Transverse colon (tissue), 4 donors: ENCODE measurements around the gene CHD6. TPM values are rescaled to one million over a fixed set of nuclear protein-coding genes. Genes with fewer than 3 reads are reported as not detected.

ENCODE experiments used
- DNase-seq: peaks from one replicate; pipeline ENCODE4 v3.0.0-alpha.2; 2019
- H3K27ac ChIP-seq, 4 donors: fragments of 200-600 bp; sonication (generic); 2 replicates each; pipeline ENCODE4 v1.5.1; 2016 to 2018; ENCODE audit warnings: inconsistent platforms in 4 of 4
- H3K27me3 ChIP-seq: fragments of 200-600 bp; sonication (generic); 2 replicates; pipeline ENCODE4 v1.5.1; 2017; ENCODE audit warnings: inconsistent platforms
- H3K36me3 ChIP-seq, 4 donors: fragments of 200-600 bp; sonication (generic); 2 replicates each; pipeline ENCODE4 v1.5.1; 2017 to 2019; ENCODE audit warnings: inconsistent platforms in 4 of 4
- H3K4me1 ChIP-seq, 4 donors: fragments of 200-600 bp; sonication (generic); 2 replicates each; pipeline ENCODE4 v1.5.1; 2017 to 2020; ENCODE audit warnings: inconsistent platforms in 4 of 4
- H3K4me3 ChIP-seq, 4 donors: fragments of 200-600 bp; sonication (generic); 1 replicate in 1 of 4; 2 replicates in 3 of 4; pipeline versions ENCODE4 v1.5.1 to v1.6.1; 2017 to 2019; ENCODE audit warnings: inconsistent platforms in 4 of 4
- H3K9me3 ChIP-seq, 2 donors: fragments of 200-600 bp; sonication (generic); 2 replicates each; pipeline ENCODE4 v1.5.1; 2017 to 2019; ENCODE audit warnings: inconsistent platforms in 2 of 2
- CTCF ChIP-seq, 5 experiments: fragments of 200-600 bp in 3 of 5; fragments of 450-650 bp in 2 of 5; sonication (generic) in 3 of 5; IDR thresholded peaks; 1 replicate in 2 of 5; 2 replicates in 3 of 5; pipeline ENCODE4 v1.5.1; 2016 to 2017; ENCODE audit warnings: antibody characterized with exemption in 5 of 5, inconsistent platforms in 3 of 5, mild to moderate bottlenecking in 2 of 5, moderate library complexity in 1 of 5
- EP300 ChIP-seq: sonication (generic); formaldehyde crosslinking; IDR thresholded peaks from one replicate; pipeline ENCODE4 v1.6.1; 2017; ENCODE audit warnings: antibody characterized with exemption, low read depth
- POLR2A ChIP-seq: fragments of 450-650 bp; IDR thresholded peaks from one replicate; pipeline ENCODE4 v1.6.1; 2016; ENCODE audit warnings: antibody characterized with exemption, mild to moderate bottlenecking, moderate library complexity
- POLR2AphosphoS5 ChIP-seq, 3 donors: sonication (generic); formaldehyde crosslinking; IDR thresholded peaks; one replicate each; pipeline ENCODE4 v1.6.1; 2016; ENCODE audit warnings: antibody characterized with exemption in 3 of 3
- WGBS, 2 donors: methylation state at CpG; one replicate each; pipeline ENCODE4 v1.1.5; 2018; ENCODE audit warnings: low coverage in 1 of 2; 5-methylcytosine and 5-hydroxymethylcytosine counted together
- in situ Hi-C, 4 donors: fragments of 200-750 bp; cut with MboI; loops; one replicate each; pipeline versions ENCODE4 v1.15.0 to v1.15.1; 2017; ENCODE audit warnings: low sequenced_read_pairs in 3 of 4, low pct_ligation_motif_present in 1 of 4, low pct_unique_long_range_greater_than_20kb in 1 of 4
- intact Hi-C: fragments of 100-400 bp; cut with DNase I; formaldehyde crosslinking; loops from one replicate; pipeline ENCODE4 v1.15.1; 2023; ENCODE audit warnings: low total_unique reads
- total RNA-seq, 4 donors: library from RNA; depleted of rRNA; stranded (reverse); fragments of >200 nt; gene quantifications; one replicate each; pipeline ENCODE4 v1.1.0, GENCODE V29; 2016

The CHD6 gene
- total RNA-seq, 4 donors from 2014 or later: 27.3 to 42.1 (median 27.9) TPM

GRCh38 chr20:41551011-41551705, 67.0 kb downstream of the CHD6 start:
- peaks cover 0 to 8% (median 2%) of the 10 kb centered on the region in 4 donors for H3K4me1 ChIP-seq
- H3K4me3 ChIP-seq: no peak overlapping the region
- 64 to 69% methylated on average over 3 of the region's 3 CpGs for WGBS, 2 donors
- H3K27me3 ChIP-seq: no peaks in the 10 kb centered on the region
- TF ChIP-seq CTCF (IDR thresholded peaks at IDR 0.05): no peak
- TF ChIP-seq EP300: no peak
- no peak for TF ChIP-seq POLR2A
- no peak for TF ChIP-seq POLR2AphosphoS5 (IDR thresholded peaks at IDR 0.05)
- in situ Hi-C loops: no loop called here
- DNase-seq: no peak
- peaks cover 0 to 4% (median 0%) of the 10 kb centered on the region in 4 donors for H3K36me3 ChIP-seq
- intact Hi-C loops: no loop called here
- no peak overlapping the region for H3K27ac ChIP-seq
- no peaks in the 10 kb centered on the region for H3K9me3 ChIP-seq

GRCh38 chr20:41547221-41547620, 71.0 kb downstream of the CHD6 start:
- in situ Hi-C loops: no loop called here
- 69 to 84% methylated on average over 2 to 8 of the region's 8 CpGs for WGBS, 2 donors

GRCh38 chr20:41546535-41546934, 71.6 kb downstream of the CHD6 start:
- no peak overlapping the region for H3K4me3 ChIP-seq
- no peak for DNase-seq
- H3K27ac ChIP-seq: no peak overlapping the region
- no peaks in the 10 kb centered on the region for H3K4me1 ChIP-seq
- no peaks in the 10 kb centered on the region for H3K27me3 ChIP-seq
- 91 to 95% methylated on average over 4 of the region's 4 CpGs for WGBS, 2 donors
- H3K9me3 ChIP-seq: no peaks in the 10 kb centered on the region
- intact Hi-C loops (no loop called here), in situ Hi-C loops (no loop called here)
- peaks cover 0 to 4% (median 0%) of the 10 kb centered on the region in 4 donors for H3K36me3 ChIP-seq
- TF ChIP-seq EP300 (no peak), POLR2A (no peak), CTCF (IDR thresholded peaks at IDR 0.05) (no peak), POLR2AphosphoS5 (IDR thresholded peaks at IDR 0.05) (no peak)

More at GRCh38 chr20:41547221-41547620, 71.0 kb downstream of the CHD6 start:
- Histone ChIP-seq H3K36me3 (peaks cover 0 to 4% (median 0%) of the 10 kb centered on the region in 4 donors), H3K4me1 (peaks cover 0 to 3% (median 0%) of the 10 kb centered on the region in 4 donors), H3K9me3 (no peaks in the 10 kb centered on the region), H3K27me3 (no peaks in the 10 kb centered on the region), H3K27ac (no peak overlapping the region), H3K4me3 (no peak overlapping the region)
- intact Hi-C loops: no loop called here
- TF ChIP-seq CTCF (IDR thresholded peaks at IDR 0.05) (no peak), EP300 (no peak), POLR2A (no peak), POLR2AphosphoS5 (IDR thresholded peaks at IDR 0.05) (no peak)
- no peak for DNase-seq

- no peaks in the 10 kb centered on the region for H3K9me3 ChIP-seq
- H3K27ac ChIP-seq: no peak overlapping the region
- 96 to 100% methylated on average over 1 of the region's 1 CpG for WGBS, 2 donors
- no peaks in the 10 kb centered on the region for H3K36me3 ChIP-seq
- TF ChIP-seq POLR2AphosphoS5 (IDR thresholded peaks at IDR 0.05) (no peak), EP300 (no peak), POLR2A (no peak), CTCF (IDR thresholded peaks at IDR 0.05) (no peak)
- H3K4me1 ChIP-seq: peaks cover 0 to 3% (median 0%) of the 10 kb centered on the region in 4 donors
- no peak for DNase-seq
- no peaks in the 10 kb centered on the region for H3K27me3 ChIP-seq
- H3K4me3 ChIP-seq: no peak overlapping the region
- in situ Hi-C loops (no loop called here), intact Hi-C loops (no loop called here)
Observed at GRCh38 chr20:41544472-41544871, 73.7 kb downstream of the CHD6 start.
